Lung (tissue), 12 donors: ENCODE results near the gene GRM5. TPM values are rescaled to one million over a fixed set of nuclear protein-coding genes. Genes with fewer than 3 reads are reported as not detected.

Experiments
- ATAC-seq: fragments of 200-7000 bp; cut with Tn5 transposase; one replicate; pipeline ENCODE4 v1.9.1; 2020; ENCODE audit warnings: moderate number of reproducible peaks; ENCODE audit not compliant: insufficient read depth, low FRiP score
- DNase-seq, 3 donors: peaks; one replicate each; pipeline ENCODE4 v3.0.0-alpha.2; 2013 to 2017
- H3K27ac ChIP-seq, 2 donors: one replicate each; pipeline ENCODE4 v1.5.1; 2013; ENCODE audit warnings: mild to moderate bottlenecking in 2 of 2, moderate library complexity in 2 of 2, control low read depth in 1 of 2, inconsistent platforms in 1 of 2, low read depth in 1 of 2, low read length in 1 of 2
- H3K27me3 ChIP-seq, 3 donors: one replicate each; pipeline ENCODE4 v1.5.1; 2013; ENCODE audit warnings: low read length in 2 of 3; ENCODE audit not compliant: control insufficient read depth in 3 of 3, insufficient read depth in 3 of 3
- H3K36me3 ChIP-seq, 4 donors: one replicate each; pipeline ENCODE4 v1.5.1; 2013; ENCODE audit warnings: low read length in 4 of 4, mild to moderate bottlenecking in 1 of 4, moderate library complexity in 1 of 4; ENCODE audit not compliant: control insufficient read depth in 4 of 4, insufficient read depth in 4 of 4
- H3K4me1 ChIP-seq, 5 donors: one replicate each; pipeline ENCODE4 v1.5.1; 2013; ENCODE audit warnings: low read length in 5 of 5, mild to moderate bottlenecking in 2 of 5, moderate library complexity in 1 of 5; ENCODE audit not compliant: control insufficient read depth in 5 of 5, insufficient read depth in 5 of 5
- H3K4me3 ChIP-seq: one replicate; pipeline ENCODE4 v1.5.1; 2013; ENCODE audit warnings: mild to moderate bottlenecking, control low read depth, moderate library complexity
- H3K9ac ChIP-seq, 2 donors: one replicate each; pipeline ENCODE4 v1.5.1; 2013; ENCODE audit warnings: low read length in 2 of 2, control low read depth in 1 of 2; ENCODE audit not compliant: insufficient read depth in 1 of 2
- H3K9me3 ChIP-seq, 4 donors: one replicate each; pipeline ENCODE4 v1.5.1; 2013; ENCODE audit warnings: low read length in 3 of 4, mild to moderate bottlenecking in 1 of 4, moderate library complexity in 1 of 4; ENCODE audit not compliant: control insufficient read depth in 4 of 4, insufficient read depth in 3 of 4
- WGBS, 2 donors: extraction: QIAGEN DNeasy Blood & Tissue Kit; methylation state at CpG; one replicate each; pipeline ENCODE4 v1.1.7; 2013; 5-methylcytosine and 5-hydroxymethylcytosine counted together
- polyA plus RNA-seq, 2 donors: library from polyadenylated mRNA; stranded (reverse); fragments of 200-250 nt; gene quantifications; one replicate each; pipeline ENCODE4 v1.2.1, GENCODE V29; 2013
- total RNA-seq, 2 donors: library from RNA; depleted of rRNA in 1 of 2; stranded (reverse); fragments of >200 nt in 1 of 2; gene quantifications; one replicate each; pipeline ENCODE4 v1.2.1, GENCODE V29; 2014 to 2021
- TF ChIP-seq, protein P1 (sequence below): IDR thresholded peaks from 2 replicates; pipeline ENCODE4 v1.5.1; 2012; ENCODE audit warnings: mild to moderate bottlenecking; ENCODE audit errors: control extremely low read depth, extremely low read depth
- donor health status: control.
- donor health status: control.
- donor health status: Bipolar disorder and iron deficiency.
- donor health status: healthy.
- donor health status: DM: yes; HTN: yes; CAD: no.

The GRM5 gene
- total and polyA plus RNA-seq, 4 donors, result 0.02 to 1.2 (median 0.35) TPM

DNA sequence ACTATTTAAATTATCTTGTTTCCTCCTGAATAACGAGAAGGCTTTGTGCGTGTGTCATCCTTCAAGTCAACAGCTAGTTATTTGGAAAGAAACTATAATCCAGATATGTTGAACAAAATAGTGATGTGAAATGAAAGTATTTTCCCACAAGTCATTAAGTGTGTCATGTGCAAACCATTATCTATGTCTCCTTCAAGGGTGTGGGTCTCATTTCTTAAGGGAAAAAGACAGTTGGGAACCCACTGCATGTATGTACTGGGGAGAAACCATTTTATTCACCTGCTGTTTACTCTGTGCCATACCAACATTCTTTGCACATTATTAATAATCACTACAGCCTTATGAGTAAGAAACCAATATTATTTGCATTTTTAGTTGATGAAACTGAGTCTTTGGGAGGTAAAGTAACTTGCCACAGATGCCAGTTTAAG, 582.9 kb downstream of the GRM5 start:
- Histone ChIP-seq H3K4me1 (no peaks in the 10 kb centered on the region), H3K36me3 (no peaks in the 10 kb centered on the region), H3K9ac (no peak overlapping the region), H3K27me3 (no peaks in the 10 kb centered on the region), H3K27ac (no peak overlapping the region), H3K4me3 (no peak overlapping the region), H3K9me3 (no peaks in the 10 kb centered on the region)
- TF ChIP-seq, protein P1, sequence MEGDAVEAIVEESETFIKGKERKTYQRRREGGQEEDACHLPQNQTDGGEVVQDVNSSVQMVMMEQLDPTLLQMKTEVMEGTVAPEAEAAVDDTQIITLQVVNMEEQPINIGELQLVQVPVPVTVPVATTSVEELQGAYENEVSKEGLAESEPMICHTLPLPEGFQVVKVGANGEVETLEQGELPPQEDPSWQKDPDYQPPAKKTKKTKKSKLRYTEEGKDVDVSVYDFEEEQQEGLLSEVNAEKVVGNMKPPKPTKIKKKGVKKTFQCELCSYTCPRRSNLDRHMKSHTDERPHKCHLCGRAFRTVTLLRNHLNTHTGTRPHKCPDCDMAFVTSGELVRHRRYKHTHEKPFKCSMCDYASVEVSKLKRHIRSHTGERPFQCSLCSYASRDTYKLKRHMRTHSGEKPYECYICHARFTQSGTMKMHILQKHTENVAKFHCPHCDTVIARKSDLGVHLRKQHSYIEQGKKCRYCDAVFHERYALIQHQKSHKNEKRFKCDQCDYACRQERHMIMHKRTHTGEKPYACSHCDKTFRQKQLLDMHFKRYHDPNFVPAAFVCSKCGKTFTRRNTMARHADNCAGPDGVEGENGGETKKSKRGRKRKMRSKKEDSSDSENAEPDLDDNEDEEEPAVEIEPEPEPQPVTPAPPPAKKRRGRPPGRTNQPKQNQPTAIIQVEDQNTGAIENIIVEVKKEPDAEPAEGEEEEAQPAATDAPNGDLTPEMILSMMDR, result no peak
- DNase-seq (no peak), ATAC-seq (no peak)
- 71 to 86% methylated on average over 2 of the region's 2 CpGs for WGBS, 2 donors

DNA sequence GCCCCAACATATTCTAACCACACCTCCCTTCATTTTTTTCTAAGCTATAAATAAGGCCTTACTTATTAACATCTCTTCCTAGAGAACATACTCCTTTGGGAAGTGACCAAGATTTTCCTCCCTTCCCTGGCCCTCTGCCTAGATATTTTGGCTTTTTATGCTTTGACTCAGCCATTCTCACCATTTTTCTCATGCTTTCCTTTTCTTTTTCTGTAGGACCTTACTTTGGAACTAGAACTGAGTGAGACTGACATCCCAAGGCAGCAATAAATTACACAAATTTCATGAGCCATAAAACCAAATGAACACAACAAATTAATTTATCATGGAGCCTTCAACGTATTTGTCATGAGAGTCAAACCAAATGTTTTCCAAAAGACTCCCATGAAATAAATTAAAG, 585.6 kb downstream of the GRM5 start:
- Histone ChIP-seq H3K4me3 (no peak overlapping the region), H3K9me3 (no peaks in the 10 kb centered on the region), H3K9ac (no peak overlapping the region), H3K27me3 (peaks cover 0 to 2% (median 0%) of the 10 kb centered on the region in 3 donors), H3K27ac (no peak overlapping the region), H3K36me3 (no peaks in the 10 kb centered on the region), H3K4me1 (no peaks in the 10 kb centered on the region)
- ATAC-seq (no peak), DNase-seq (peak; percentile 20 to 65 (median 49))
- TF ChIP-seq, protein P1, result no peak
- 49 to 80% methylated on average over 1 of the region's 1 CpG for WGBS, 2 donors

DNA sequence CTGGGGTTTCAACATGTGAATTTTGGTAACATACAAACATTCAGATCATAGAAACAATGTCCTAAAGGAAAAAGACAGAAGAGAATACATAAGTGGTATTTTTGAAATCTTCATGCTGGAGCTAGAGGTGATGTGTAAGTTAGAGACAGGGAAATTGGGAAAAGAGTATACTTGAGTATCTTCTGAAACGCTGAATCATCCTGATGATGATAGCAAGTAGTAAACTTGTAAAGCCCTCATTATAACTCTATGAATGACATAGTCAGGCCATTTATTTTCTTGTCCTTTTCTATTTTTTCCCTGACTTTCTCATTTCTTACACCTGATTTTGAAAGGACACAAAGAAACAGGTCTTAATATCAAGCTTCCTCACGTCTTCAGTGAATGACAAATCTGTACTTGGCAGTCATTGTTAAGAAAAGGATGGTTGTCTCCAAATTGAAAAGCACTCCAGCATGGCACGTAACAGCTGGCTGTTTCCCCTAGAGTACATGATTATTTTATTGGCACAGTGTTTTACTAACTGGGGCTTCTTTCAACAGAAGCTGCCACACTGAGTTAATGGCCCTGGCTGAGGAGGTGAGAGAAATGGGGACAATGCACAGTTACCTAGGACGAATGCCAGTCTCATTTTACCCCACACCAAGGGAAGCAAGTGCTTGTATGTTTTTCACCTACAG, 587.5 kb downstream of the GRM5 start:
- H3K4me1 ChIP-seq, result no peaks in the 10 kb centered on the region
- no peak for ATAC-seq
- no peak overlapping the region for H3K4me3 ChIP-seq
- H3K27ac ChIP-seq, result no peak overlapping the region
- H3K9me3 ChIP-seq, result no peaks in the 10 kb centered on the region
- H3K9ac ChIP-seq, result no peak overlapping the region
- TF ChIP-seq, protein P1, result no peak
- peaks cover 0 to 2% (median 0%) of the 10 kb centered on the region in 3 donors for H3K27me3 ChIP-seq
- no peak for DNase-seq
- WGBS, 2 donors, result 78 to 92% methylated on average over 4 of the region's 4 CpGs
- H3K36me3 ChIP-seq, result no peaks in the 10 kb centered on the region

DNA sequence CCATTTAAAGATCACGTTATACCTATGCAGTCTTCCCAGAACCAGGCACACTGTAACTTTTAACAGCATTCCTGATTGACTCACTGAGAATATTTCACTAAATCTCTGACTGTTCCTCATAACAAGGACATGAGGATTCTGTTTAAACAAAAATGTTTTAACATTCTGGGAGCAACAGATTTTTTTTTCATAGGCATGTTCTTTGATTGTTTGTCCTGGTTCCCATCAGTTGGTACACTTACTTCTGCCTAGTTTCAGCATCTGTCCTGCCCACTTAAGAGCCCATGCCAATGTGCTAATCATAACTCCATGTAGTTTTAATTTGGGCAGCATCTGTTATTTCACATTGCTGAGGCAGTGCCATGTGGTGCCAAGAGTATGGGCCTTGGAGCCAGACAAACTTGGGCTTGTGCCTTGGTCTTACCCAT, 589.8 kb downstream of the GRM5 start:
- Histone ChIP-seq H3K36me3 (no peaks in the 10 kb centered on the region), H3K27me3 (peaks cover 0 to 2% (median 0%) of the 10 kb centered on the region in 3 donors), H3K9me3 (peaks cover 0 to under 1% (median 0%) of the 10 kb centered on the region in 4 donors), H3K9ac (no peak overlapping the region), H3K4me3 (no peak overlapping the region), H3K4me1 (no peaks in the 10 kb centered on the region), H3K27ac (no peak overlapping the region)
- ATAC-seq, result no peak
- 53 to 77% methylated on average over 1 of the region's 1 CpG for WGBS, 2 donors
- TF ChIP-seq, protein P1, result no peak
- DNase-seq, result no peak
